Activated T-cell treated with anti-CD3 and anti-CD28 coated beads, Interleukin-2, amount 50 U/mL, for 72 hours (primary cell): Measurements from ENCODE around the gene SNAP23. TPM values are rescaled to one million over a fixed set of nuclear protein-coding genes. Genes with fewer than 3 reads are reported as not detected.

Experiments used
- ATAC-seq, 2 donors: fragments of 150-1000 bp; cut with Tn5 transposase; replicated peaks in 1 of 2; 2 replicates each; pipeline ENCODE4 v1.10.0; 2021; ENCODE audit warnings: moderate library complexity in 2 of 2, mild to moderate bottlenecking in 1 of 2
- DNase-seq, 2 donors: peaks; one replicate each; pipeline ENCODE4 v3.0.0; 2021 to 2022; ENCODE audit warnings: mixed read lengths in 1 of 2
- H3K27ac Mint-ChIP-seq: one replicate; pipeline ENCODE4 v1.8.0; 2022; ENCODE audit warnings: mild to moderate bottlenecking, moderate library complexity, mixed read lengths
- H3K27me3 Mint-ChIP-seq: one replicate; pipeline ENCODE4 v1.8.0; 2022; ENCODE audit warnings: low read depth, mixed read lengths
- H3K36me3 Mint-ChIP-seq, 2 donors: one replicate each; pipeline ENCODE4 v1.8.0; 2022; ENCODE audit warnings: mixed read lengths in 2 of 2, mild to moderate bottlenecking in 1 of 2; ENCODE audit not compliant: insufficient read depth in 2 of 2
- H3K4me1 Mint-ChIP-seq: one replicate; pipeline ENCODE4 v1.8.0; 2022; ENCODE audit warnings: low read depth, mixed read lengths
- H3K4me3 Mint-ChIP-seq, 2 donors: one replicate each; pipeline ENCODE4 v1.8.0; 2022; ENCODE audit warnings: mild to moderate bottlenecking in 2 of 2, mixed read lengths in 2 of 2, moderate library complexity in 2 of 2
- H3K9me3 Mint-ChIP-seq, 2 donors: one replicate each; pipeline ENCODE4 v1.8.0; 2022; ENCODE audit warnings: mixed read lengths in 2 of 2
- total RNA-seq, 2 donors: library from RNA; stranded (reverse); gene quantifications; one replicate each; pipeline ENCODE4 v1.2.3, GENCODE V29; 2022

Gene SNAP23
- total RNA-seq, 2 donors from 2014 or later: 72.0 to 79.7 TPM

GRCh38 chr15:42504631-42505030 is 9.2 kb downstream of the SNAP23 start:
- DNase-seq: no peak
- Mint-ChIP-seq H3K4me3 (no peak overlapping the region), H3K27me3 (no peaks in the 10 kb centered on the region), H3K9me3 (no peaks in the 10 kb centered on the region), H3K36me3 (peaks cover 0 to 2% of the 10 kb centered on the region in 2 donors), H3K27ac (no peak overlapping the region), H3K4me1 (peaks cover 14% of the 10 kb centered on the region)
- no peak for ATAC-seq

DNA sequence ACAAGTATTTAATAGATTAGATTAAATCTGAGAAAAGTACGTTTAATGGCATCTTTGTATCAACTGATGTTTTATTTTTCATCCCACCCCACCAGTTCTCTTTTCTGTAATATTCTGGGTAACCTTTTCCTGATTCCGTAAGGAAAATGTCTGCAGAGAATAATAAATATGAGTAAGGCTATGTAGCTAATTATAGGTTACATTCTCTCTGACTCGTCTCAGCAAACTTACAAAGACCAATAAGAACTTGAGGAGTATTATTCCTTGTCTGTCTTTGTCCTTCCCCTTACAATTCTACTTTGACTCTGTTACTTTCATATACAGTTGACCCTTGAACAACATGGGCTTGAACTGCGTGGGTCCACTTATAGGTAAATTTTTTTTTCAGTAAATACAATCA is 12.1 kb downstream of the SNAP23 start:
- no peak overlapping the region for H3K27ac Mint-ChIP-seq
- no peaks in the 10 kb centered on the region for H3K27me3 Mint-ChIP-seq
- H3K4me1 Mint-ChIP-seq: peaks cover 6% of the 10 kb centered on the region
- H3K36me3 Mint-ChIP-seq: peaks cover 0 to 4% of the 10 kb centered on the region in 2 donors
- ATAC-seq: no peak
- H3K4me3 Mint-ChIP-seq: no peak overlapping the region
- H3K9me3 Mint-ChIP-seq: no peaks in the 10 kb centered on the region
- no peak for DNase-seq

DNA sequence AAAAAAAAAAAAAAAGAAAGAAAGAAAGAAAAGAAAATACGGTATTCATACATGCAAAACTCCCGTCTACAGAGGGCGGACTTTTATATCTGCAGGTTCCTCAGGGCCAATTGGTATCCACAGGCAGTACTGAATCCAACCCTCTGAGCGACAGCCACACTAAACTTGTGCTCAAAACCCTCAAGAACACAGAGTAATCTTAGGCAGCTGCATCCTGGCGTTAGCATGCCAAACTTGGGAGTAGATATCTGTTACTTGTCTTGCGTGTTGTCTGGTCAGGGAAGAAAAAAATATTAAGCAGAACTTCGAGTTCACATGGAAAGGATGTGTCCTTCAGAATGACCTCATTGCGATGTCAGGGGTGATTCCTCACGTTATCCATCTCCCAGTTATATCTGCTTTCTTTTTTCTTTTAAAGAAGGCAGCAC is 12.8 kb downstream of the SNAP23 start:
- Mint-ChIP-seq H3K9me3 (no peaks in the 10 kb centered on the region), H3K27me3 (no peaks in the 10 kb centered on the region), H3K36me3 (peaks cover 0 to 4% of the 10 kb centered on the region in 2 donors), H3K27ac (peak overlapping the region; percentile 82), H3K4me3 (no peak overlapping the region), H3K4me1 (peaks cover 5% of the 10 kb centered on the region)
- DNase-seq (no peak), ATAC-seq (no peak)

DNA sequence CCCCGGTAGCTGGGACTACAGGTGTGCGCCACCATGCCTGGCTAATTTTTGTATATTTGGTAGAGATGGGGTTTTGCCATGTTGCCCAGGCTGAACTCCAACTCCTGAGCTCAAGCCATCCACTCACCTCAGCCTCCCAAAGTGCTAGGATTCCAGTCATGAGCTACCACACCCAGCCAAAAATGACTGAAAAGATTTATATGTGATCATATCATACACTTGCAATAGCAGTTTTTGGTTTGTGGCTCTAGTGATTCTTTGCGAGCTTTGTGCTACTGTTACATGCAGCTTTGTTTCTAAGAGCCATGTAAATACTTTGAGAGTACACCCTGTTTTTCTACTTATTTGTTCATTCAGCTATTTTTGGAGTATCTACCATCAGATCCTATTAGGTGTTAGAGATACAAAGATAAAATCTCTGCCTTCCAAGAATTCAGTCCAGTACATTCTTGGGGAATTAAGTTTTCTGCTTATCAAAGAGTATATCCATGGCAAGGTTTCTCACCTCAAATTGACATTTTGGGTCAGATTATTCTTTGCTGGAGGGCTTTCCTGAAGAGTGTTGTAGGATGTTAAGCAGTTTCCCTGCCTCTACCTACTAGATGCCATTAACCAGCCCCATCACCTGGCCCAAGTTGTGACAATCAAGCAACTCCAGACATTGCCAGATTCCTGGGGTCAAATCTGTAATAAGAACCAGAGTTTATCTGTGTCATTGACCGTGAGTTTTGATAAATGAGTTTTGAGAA is 15.0 kb downstream of the SNAP23 start:
- H3K27me3 Mint-ChIP-seq: no peaks in the 10 kb centered on the region
- DNase-seq: no peak
- H3K4me1 Mint-ChIP-seq: no peaks in the 10 kb centered on the region
- H3K36me3 Mint-ChIP-seq: peaks cover 0 to 4% of the 10 kb centered on the region in 2 donors
- H3K27ac Mint-ChIP-seq: no peak overlapping the region
- no peak overlapping the region for H3K4me3 Mint-ChIP-seq
- H3K9me3 Mint-ChIP-seq: no peaks in the 10 kb centered on the region
- no peak for ATAC-seq

DNA sequence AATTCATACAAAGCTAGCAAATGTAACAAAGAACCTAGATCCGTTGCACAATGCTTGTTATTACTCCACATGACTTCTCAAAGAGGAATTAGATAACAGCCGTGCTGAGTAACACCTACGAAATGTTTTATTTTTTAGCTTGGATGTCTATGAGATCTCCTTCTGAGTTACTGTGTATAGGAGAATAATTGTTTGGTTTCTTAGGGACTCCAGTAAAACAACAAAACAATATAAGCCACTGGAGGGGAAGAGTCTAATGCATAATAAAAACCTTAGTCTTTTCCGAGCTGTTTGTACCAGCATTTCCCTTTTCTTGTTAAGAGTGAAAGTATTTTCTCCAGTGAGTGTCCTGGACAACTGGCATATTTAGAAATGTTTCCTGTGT is 15.6 kb downstream of the SNAP23 start:
- Mint-ChIP-seq H3K9me3 (no peaks in the 10 kb centered on the region), H3K27ac (no peak overlapping the region), H3K36me3 (peaks cover 2 to 3% of the 10 kb centered on the region in 2 donors), H3K4me3 (no peak overlapping the region), H3K27me3 (no peaks in the 10 kb centered on the region), H3K4me1 (no peaks in the 10 kb centered on the region)
- DNase-seq (no peak), ATAC-seq (no peak)

GRCh38 chr15:42523331-42523730 is 27.9 kb downstream of the SNAP23 start:
- Mint-ChIP-seq H3K27ac (no peak overlapping the region), H3K36me3 (peaks cover 1 to 10% of the 10 kb centered on the region in 2 donors), H3K4me1 (no peaks in the 10 kb centered on the region), H3K27me3 (no peaks in the 10 kb centered on the region), H3K4me3 (no peak overlapping the region), H3K9me3 (no peaks in the 10 kb centered on the region)
- DNase-seq: no peak
- ATAC-seq: no peak

DNA sequence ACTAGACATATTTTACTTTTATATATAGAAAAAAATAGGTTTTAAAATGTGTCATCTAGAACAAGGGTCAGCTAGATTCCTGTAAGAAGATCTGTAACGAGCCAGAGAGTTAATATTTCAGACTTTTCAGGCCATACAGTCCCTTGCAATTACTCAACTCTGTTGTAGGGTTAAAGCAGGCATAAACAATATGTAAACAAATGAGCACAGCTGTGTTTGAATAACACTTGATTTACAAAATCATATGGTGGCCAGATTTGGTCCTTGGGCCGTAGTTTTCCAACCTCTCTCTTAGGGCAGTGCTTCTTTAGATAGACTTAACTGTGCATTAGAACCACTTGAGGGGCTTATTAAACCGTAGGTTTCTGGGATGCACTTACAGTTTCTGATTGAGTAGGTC is 33.5 kb downstream of the SNAP23 start:
- Mint-ChIP-seq H3K27ac (no peak overlapping the region), H3K4me3 (no peak overlapping the region), H3K27me3 (no peaks in the 10 kb centered on the region), H3K36me3 (peaks cover 1 to 8% of the 10 kb centered on the region in 2 donors), H3K4me1 (no peaks in the 10 kb centered on the region), H3K9me3 (no peaks in the 10 kb centered on the region)
- ATAC-seq (no peak), DNase-seq (no peak)

GRCh38 chr15:42533246-42533645 is 37.8 kb downstream of the SNAP23 start:
- Mint-ChIP-seq H3K4me3 (no peak overlapping the region), H3K4me1 (no peaks in the 10 kb centered on the region), H3K36me3 (peaks cover 0 to 14% of the 10 kb centered on the region in 2 donors), H3K27ac (peak overlapping the region; percentile 75), H3K27me3 (no peaks in the 10 kb centered on the region), H3K9me3 (no peaks in the 10 kb centered on the region)
- DNase-seq (no peak), ATAC-seq (no peak)

DNA sequence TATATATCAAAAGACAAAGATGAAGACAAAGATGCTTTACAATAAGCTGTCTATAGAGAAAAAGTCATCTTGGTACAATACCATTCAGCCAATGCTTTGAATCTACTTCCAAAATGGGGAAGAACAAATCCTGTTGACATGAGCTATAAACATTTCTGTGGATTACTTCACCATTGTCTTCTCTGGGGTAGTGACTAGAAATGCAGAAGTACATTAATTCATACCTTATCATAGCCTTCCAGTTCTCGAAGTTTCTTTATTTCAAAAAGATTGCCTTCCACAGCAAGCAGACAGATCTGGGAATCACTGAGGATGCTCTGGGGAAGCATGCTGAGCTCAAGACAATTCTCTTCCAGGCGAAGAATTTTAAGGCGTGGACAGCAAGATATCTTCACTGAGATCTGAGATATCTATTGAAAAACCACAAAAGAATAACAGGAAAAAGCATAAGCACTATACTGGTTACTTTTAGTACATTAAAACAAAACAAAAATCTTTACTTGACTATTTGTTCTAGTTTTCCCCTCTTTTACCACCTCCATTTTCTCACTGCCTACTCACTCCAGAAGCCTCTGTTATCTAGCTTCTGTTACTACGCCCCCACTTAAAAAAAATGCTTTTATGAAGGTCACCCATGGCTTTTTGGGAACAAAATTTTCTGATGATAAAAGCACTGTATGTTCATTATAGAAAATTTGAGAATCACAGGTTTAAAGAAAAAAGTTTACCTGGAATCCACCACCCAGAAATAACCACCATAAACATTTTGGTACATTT is 49.6 kb downstream of the SNAP23 start:
- Mint-ChIP-seq H3K4me1 (peaks cover 34% of the 10 kb centered on the region), H3K27ac (no peak overlapping the region), H3K4me3 (no peak overlapping the region), H3K27me3 (no peaks in the 10 kb centered on the region), H3K36me3 (peaks cover 6 to 17% of the 10 kb centered on the region in 2 donors), H3K9me3 (no peaks in the 10 kb centered on the region)
- DNase-seq: no peak
- no peak for ATAC-seq

- Mint-ChIP-seq H3K4me1 (peaks cover 50% of the 10 kb centered on the region), H3K27ac (peak overlapping the region; percentile 92), H3K36me3 (peaks cover 6 to 15% of the 10 kb centered on the region in 2 donors), H3K4me3 (peak overlapping the region; percentile 93 to 96), H3K9me3 (no peaks in the 10 kb centered on the region), H3K27me3 (no peaks in the 10 kb centered on the region)
- ATAC-seq (no peak), DNase-seq (no peak)
Measured at GRCh38 chr15:42547918-42548248, 52.4 kb downstream of the SNAP23 start.

DNA sequence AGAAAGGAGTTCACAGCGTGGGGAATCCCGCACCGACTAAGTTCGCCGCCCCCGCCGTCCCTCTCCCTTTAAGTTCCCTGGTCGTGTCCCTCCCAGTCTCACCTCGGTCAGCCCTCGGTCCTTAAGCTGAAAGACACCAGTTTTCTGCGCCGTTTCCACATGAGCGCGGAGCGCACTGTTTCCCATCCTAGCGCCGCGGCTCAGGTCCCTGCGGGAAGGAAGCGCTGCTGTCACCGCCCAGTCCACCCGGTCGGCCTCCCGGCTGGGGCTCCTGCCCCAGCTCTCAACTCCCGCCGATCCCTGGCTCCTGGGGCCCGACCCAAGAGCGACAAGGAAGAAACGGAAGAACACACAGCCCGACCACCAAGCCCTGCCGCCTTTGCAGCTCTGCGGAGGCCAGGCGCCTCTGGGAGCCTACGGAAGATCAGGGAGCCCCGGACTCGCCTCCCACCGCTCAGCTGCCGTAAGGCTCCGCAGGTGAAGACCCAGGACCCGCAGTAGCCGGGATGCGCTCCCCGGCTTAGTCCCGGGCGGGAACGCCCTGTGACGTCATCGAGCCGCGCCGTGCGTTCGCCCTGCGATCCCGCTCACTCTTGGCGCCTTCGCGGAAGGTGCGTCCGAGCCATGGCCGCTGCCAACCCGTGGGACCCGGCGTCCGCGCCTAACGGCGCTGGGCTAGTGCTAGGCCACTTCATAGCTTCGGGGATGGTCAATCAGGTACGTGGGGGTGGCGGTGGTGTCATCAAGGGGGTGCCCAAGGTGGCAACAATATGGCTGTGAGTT is 53.0 kb downstream of the SNAP23 start, which contains the start of the genes HAUS2 and LRRC57:
HAUS2 (plus strand) TSS at position 590 of the 783 bp plus-strand sequence; CDS start at position 625, 35 bp downstream.
LRRC57 (minus strand) TSS at position 545 of the 783 bp plus-strand sequence; CDS start at position 186, 359 bp downstream.
- Mint-ChIP-seq H3K36me3 (peaks cover 6 to 16% of the 10 kb centered on the region in 2 donors), H3K4me1 (peaks cover 52% of the 10 kb centered on the region)

DNA sequence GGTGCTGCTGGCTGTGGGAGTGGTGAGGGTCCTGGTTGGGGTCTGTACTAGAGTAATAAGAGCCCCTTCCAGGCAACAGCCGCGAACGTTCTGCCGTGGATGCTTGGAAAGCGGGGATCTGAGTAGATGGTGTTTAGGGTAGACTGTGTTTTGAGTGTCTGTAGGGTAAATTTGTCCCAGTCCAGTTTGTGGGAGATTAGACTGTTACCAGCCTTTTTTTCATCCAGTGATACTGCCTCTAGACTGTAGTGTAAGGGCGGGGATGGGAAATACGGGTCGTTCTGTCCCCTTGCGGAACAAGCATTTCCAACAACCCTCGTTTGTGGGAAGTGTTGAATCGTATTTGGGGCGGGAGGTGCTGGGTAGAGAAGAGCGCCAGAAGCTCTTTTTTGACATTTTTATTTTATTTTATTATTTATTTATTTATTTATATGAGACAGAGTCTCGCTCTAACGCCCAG is 53.6 kb downstream of the SNAP23 start:
- peak; percentile 40 to 48 for ATAC-seq
- H3K27me3 Mint-ChIP-seq: no peaks in the 10 kb centered on the region
- H3K36me3 Mint-ChIP-seq: peaks cover 6 to 17% of the 10 kb centered on the region in 2 donors
- DNase-seq: peak in 1 of 2 donors; percentile 8
- H3K4me3 Mint-ChIP-seq: peak overlapping the region; percentile 93 to 96
- no peaks in the 10 kb centered on the region for H3K9me3 Mint-ChIP-seq
- H3K27ac Mint-ChIP-seq: peak overlapping the region; percentile 92
- peaks cover 59% of the 10 kb centered on the region for H3K4me1 Mint-ChIP-seq

More for the DNA sequence above, 53.0 kb downstream of the SNAP23 start, which contains the start of the genes HAUS2 and LRRC57:
- ATAC-seq: peak; percentile 93 to 94
- Mint-ChIP-seq H3K4me3 (peak within 1 kb of the TSS; percentile 93 to 96), H3K27me3 (no peaks in the 10 kb centered on the region), H3K9me3 (no peaks in the 10 kb centered on the region), H3K27ac (peak within 1 kb of the TSS; percentile 92)
- DNase-seq: peak; percentile 92
